Esophagus muscularis mucosa (tissue), 4 donors: Measurements from ENCODE around the gene KLHL11. TPM values are rescaled to one million over a fixed set of nuclear protein-coding genes. Genes with fewer than 3 reads are reported as not detected.

Experiments
- DNase-seq: peaks from one replicate; pipeline ENCODE4 v3.0.0-alpha.2; 2017; ENCODE audit errors: extremely low spot score
- H3K27ac ChIP-seq, 4 donors: fragments of 200-600 bp; sonication (generic); replicated peaks in 1 of 4; 1 replicate in 3 of 4; 2 replicates in 1 of 4; pipeline ENCODE4 v1.5.1; 2016 to 2019; ENCODE audit warnings: mild to moderate bottlenecking in 1 of 4
- H3K27me3 ChIP-seq, 4 donors: fragments of 200-600 bp; sonication (generic); one replicate each; pipeline versions ENCODE4 v1.5.1 to v1.6.0; 2016 to 2019
- H3K36me3 ChIP-seq, 4 donors: fragments of 200-600 bp; sonication (generic); one replicate each; pipeline ENCODE4 v1.5.1; 2016 to 2019
- H3K4me1 ChIP-seq, 4 donors: fragments of 200-600 bp; sonication (generic); one replicate each; pipeline ENCODE4 v1.5.1; 2016 to 2019
- H3K4me3 ChIP-seq, 4 donors: fragments of 200-600 bp; sonication (generic); 1 replicate in 2 of 4; 2 replicates in 2 of 4; pipeline ENCODE4 v1.5.1; 2016 to 2019; ENCODE audit warnings: mild to moderate bottlenecking in 4 of 4, moderate library complexity in 1 of 4
- H3K9me3 ChIP-seq, 4 donors: fragments of 200-600 bp; sonication (generic); 1 replicate in 3 of 4; 2 replicates in 1 of 4; pipeline ENCODE4 v1.5.1; 2016 to 2019
- EP300 ChIP-seq: sonication (generic); formaldehyde crosslinking; IDR thresholded peaks from one replicate; pipeline ENCODE4 v1.6.1; 2017; ENCODE audit warnings: antibody characterized with exemption
- POLR2A ChIP-seq: fragments of 450-650 bp; IDR thresholded peaks from one replicate; pipeline ENCODE4 v1.6.1; 2017; ENCODE audit warnings: antibody characterized with exemption, moderate library complexity, mild to moderate bottlenecking, low read depth
- POLR2AphosphoS5 ChIP-seq, 2 donors: sonication (generic); formaldehyde crosslinking; IDR thresholded peaks; one replicate each; pipeline ENCODE4 v1.6.1; 2017; ENCODE audit warnings: antibody characterized with exemption in 2 of 2
- WGBS: methylation state at CpG from one replicate; pipeline ENCODE4 v1.1.5; 2018; 5-methylcytosine and 5-hydroxymethylcytosine counted together
- intact Hi-C: fragments of 100-400 bp; cut with DNase I; formaldehyde crosslinking; loops from one replicate; pipeline ENCODE4 v1.15.1; 2023
- total RNA-seq, 4 donors: library from RNA; depleted of rRNA; stranded (reverse); fragments of >200 nt; gene quantifications; one replicate each; pipeline versions ENCODE4 v1.1.0 to v1.2.1, GENCODE V29; 2016
- TF ChIP-seq, protein P1 (sequence below), 3 experiments: fragments of 200-600 bp in 2 of 3; fragments of 450-650 bp in 1 of 3; sonication (generic) in 2 of 3; IDR thresholded peaks; one replicate each; pipeline ENCODE4 v1.5.1; 2017 to 2019; ENCODE audit warnings: antibody characterized with exemption in 3 of 3, mild to moderate bottlenecking in 2 of 3, moderate library complexity in 1 of 3

Gene KLHL11
- total RNA-seq, 4 donors from 2014 or later = 12.4 to 24.2 (median 17.2) TPM

DNA sequence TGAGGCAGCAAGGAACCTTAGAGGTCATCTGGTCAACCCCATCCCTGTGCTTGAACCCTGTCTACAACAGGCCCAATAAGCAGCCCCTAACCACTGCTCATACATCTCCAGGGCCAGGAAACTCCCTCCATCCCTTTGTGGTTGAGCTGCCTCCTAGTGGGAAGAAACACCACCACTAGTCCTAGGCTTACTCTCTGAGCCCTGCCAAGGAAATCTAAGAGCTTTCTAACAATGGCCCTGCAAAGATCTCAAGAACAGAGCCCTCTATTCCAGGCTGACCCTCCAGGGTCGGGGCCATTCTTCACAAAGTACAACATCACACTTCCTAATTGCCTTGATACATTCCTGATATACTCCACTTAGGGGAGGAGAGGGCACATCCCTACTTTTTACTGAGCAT, 47.7 kb upstream of the KLHL11 start:
- no peaks in the 10 kb centered on the region for H3K27me3 ChIP-seq
- H3K36me3 ChIP-seq = peaks cover 46 to 65% (median 58%) of the 10 kb centered on the region in 4 donors
- H3K27ac ChIP-seq = no peak overlapping the region
- no peak for TF ChIP-seq POLR2AphosphoS5 (IDR thresholded peaks at IDR 0.05)
- no peak for TF ChIP-seq EP300
- no peak for TF ChIP-seq POLR2A
- TF ChIP-seq, protein P1, sequence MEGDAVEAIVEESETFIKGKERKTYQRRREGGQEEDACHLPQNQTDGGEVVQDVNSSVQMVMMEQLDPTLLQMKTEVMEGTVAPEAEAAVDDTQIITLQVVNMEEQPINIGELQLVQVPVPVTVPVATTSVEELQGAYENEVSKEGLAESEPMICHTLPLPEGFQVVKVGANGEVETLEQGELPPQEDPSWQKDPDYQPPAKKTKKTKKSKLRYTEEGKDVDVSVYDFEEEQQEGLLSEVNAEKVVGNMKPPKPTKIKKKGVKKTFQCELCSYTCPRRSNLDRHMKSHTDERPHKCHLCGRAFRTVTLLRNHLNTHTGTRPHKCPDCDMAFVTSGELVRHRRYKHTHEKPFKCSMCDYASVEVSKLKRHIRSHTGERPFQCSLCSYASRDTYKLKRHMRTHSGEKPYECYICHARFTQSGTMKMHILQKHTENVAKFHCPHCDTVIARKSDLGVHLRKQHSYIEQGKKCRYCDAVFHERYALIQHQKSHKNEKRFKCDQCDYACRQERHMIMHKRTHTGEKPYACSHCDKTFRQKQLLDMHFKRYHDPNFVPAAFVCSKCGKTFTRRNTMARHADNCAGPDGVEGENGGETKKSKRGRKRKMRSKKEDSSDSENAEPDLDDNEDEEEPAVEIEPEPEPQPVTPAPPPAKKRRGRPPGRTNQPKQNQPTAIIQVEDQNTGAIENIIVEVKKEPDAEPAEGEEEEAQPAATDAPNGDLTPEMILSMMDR (IDR thresholded peaks at IDR 0.05) = no peak
- H3K4me1 ChIP-seq = peaks cover 17 to 39% (median 26%) of the 10 kb centered on the region in 4 donors
- intact Hi-C loops = no loop called here
- H3K9me3 ChIP-seq = no peaks in the 10 kb centered on the region
- DNase-seq = no peak
- WGBS = 83% methylated on average over 1 of the region's 1 CpG
- no peak overlapping the region for H3K4me3 ChIP-seq

GRCh38 chr17:41910701-41911391, 45.6 kb upstream of the KLHL11 start:
- peaks cover 49 to 85% (median 78%) of the 10 kb centered on the region in 4 donors for H3K36me3 ChIP-seq
- TF ChIP-seq POLR2A (no peak), EP300 (no peak), POLR2AphosphoS5 (IDR thresholded peaks at IDR 0.05) (no peak)
- TF ChIP-seq, protein P1 (IDR thresholded peaks at IDR 0.05) = no peak
- intact Hi-C loops = no loop called here

DNA sequence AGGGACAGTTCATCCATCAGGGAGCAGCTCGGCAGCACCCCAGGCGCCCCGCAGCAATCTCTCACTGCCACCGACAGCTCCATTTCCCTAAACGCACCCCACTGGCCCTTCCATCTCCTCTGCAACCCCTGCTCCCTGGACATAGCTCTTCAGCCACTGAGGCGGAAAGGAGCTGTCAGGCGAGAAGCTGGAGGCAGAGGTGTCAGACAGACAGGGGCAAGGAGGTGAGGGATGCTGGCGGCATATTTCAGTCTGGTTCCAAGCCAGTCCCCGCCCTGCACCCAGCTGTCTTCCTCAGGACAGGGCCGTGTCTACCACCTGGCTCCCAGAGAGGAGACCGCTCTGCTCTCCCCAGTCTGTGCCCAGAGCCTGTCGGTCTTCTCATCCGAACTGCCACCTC, 43.9 kb upstream of the KLHL11 start:
- no peaks in the 10 kb centered on the region for H3K27me3 ChIP-seq
- intact Hi-C loops = no loop called here
- no peak overlapping the region for H3K4me3 ChIP-seq
- WGBS = 86% methylated on average over 13 of the region's 13 CpGs
- H3K27ac ChIP-seq = no peak overlapping the region
- no peak for TF ChIP-seq POLR2A
- TF ChIP-seq EP300 = no peak
- no peak for TF ChIP-seq POLR2AphosphoS5 (IDR thresholded peaks at IDR 0.05)
- TF ChIP-seq, protein P1 (IDR thresholded peaks at IDR 0.05) = no peak
- peaks cover 62 to 97% (median 95%) of the 10 kb centered on the region in 4 donors for H3K36me3 ChIP-seq
- no peaks in the 10 kb centered on the region for H3K9me3 ChIP-seq
- H3K4me1 ChIP-seq = peaks cover 0 to 8% (median 4%) of the 10 kb centered on the region in 4 donors
- DNase-seq = no peak

More at GRCh38 chr17:41910701-41911391, 45.6 kb upstream of the KLHL11 start:
- H3K4me1 ChIP-seq = peaks cover 0 to 19% (median 9%) of the 10 kb centered on the region in 4 donors
- no peak for DNase-seq
- no peak overlapping the region for H3K27ac ChIP-seq
- WGBS = 88% methylated on average over 12 of the region's 13 CpGs
- no peak overlapping the region for H3K4me3 ChIP-seq
- H3K9me3 ChIP-seq = no peaks in the 10 kb centered on the region
- H3K27me3 ChIP-seq = no peaks in the 10 kb centered on the region

DNA sequence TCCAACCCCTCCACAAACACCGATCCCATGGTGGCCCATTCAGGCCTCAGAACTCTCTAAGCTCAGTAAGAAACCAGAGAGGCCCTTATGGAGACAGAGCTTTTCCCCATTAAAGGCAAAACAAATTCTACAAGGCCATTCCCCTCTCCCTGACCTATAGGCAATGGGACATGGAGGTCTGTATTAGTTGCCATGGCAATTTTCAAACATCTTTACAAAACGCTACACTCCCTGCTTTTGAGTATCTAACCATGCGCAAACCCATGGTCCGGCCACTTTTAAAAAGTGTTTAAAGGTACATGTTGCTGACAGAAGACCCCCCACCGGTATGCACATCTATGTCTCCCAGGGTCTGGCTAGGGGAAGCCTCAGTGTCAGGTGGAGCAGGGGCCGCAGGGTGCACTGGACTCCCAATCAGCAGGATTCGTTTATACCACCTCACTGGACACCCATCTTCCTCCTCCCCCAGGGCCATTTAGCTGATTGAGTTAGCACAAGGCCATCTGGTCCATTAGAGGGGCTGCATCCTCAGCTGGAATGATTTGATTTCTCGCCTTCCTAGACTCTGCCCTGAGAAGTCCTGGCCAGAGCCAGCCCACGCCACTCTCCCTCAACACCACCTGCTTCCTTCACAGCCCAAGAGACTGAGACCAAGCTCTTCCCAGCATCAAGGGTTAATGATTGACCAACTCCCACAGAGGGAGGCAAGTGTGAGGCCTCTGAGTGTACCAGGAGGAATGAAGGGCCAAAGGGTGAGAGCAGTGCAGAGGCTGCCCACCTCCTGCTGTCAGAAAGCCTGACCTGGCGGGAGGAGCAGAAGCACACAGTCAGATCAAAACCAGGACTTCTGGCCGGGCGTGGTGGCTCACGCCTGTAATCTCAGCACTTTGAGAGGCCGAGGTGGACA, 42.7 kb upstream of the KLHL11 start:
- no peak overlapping the region for H3K4me3 ChIP-seq
- intact Hi-C loops = no loop called here
- no peak overlapping the region for H3K27ac ChIP-seq
- H3K27me3 ChIP-seq = no peaks in the 10 kb centered on the region
- no peak for DNase-seq
- WGBS = 97% methylated on average over 11 of the region's 14 CpGs
- no peaks in the 10 kb centered on the region for H3K9me3 ChIP-seq
- H3K36me3 ChIP-seq = peaks cover 59 to 100% (median 97%) of the 10 kb centered on the region in 4 donors
- TF ChIP-seq EP300 = no peak
- no peak for TF ChIP-seq POLR2AphosphoS5 (IDR thresholded peaks at IDR 0.05)
- TF ChIP-seq, protein P1 (IDR thresholded peaks at IDR 0.05) = no peak
- TF ChIP-seq POLR2A = no peak
- no peaks in the 10 kb centered on the region for H3K4me1 ChIP-seq
